Stimulated activated CD8-positive, alpha-beta memory T cell treated with anti-CD3 and anti-CD28 coated beads, Interleukin-4, amount 100 ng/mL, for 24 hours (primary cell): ENCODE data around the gene PBLD.

Experiments used
- DNase-seq: peaks from one replicate; pipeline ENCODE4 v3.0.0-alpha.2; 2020; ENCODE audit warnings: low read depth

Gene PBLD

DNA sequence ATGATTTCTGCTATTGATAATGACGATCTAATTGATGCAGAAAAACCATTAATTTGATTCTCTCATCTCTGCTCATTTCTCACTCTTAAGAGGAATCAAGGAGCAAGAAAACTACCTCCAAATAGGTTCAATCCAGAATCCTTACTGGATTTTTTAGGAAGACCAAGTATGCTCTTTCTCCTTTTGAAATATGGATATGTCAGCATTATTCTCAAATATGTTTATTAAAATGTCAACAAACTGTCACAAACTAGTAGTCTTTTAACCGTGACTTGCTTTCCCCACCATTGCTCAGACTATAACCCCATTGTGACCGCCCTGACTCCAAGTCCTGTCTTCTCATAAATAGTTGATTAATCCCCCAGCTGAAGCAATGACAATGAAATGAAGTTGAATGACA is 99.7 kb downstream of the PBLD start:
- no peak for DNase-seq
